HCT116 (cell line): ENCODE data around the gene NFATC1. TPM values are rescaled to one million over a fixed set of nuclear protein-coding genes. Genes with fewer than 3 reads are reported as not detected.

Experiments
- ATAC-seq: fragments of 200-7000 bp; cut with Tn5 transposase; 2 replicates; pipeline ENCODE4 v1.9.1; 2020; ENCODE audit warnings: mild to moderate bottlenecking, moderate library complexity
- BruUV-seq: library from RNA; stranded (reverse); fragments of 400-500 nt; replicated peaks from 2 replicates; lab custom pipeline; 2021; lab: Mats Ljungman, UMichigan
- CTCF ChIA-PET: fragments of 300-600 bp; sonication (Branson Sonifier 250); formaldehyde crosslinking; loops from one replicate; lab custom pipeline; 2021; ENCODE audit warnings: antibody characterized with exemption; lab: Charles Lee
- POLR2A ChIA-PET: fragments of 300-600, 350-600 bp; sonication (Branson Sonifier 250); formaldehyde crosslinking; loops from one replicate; lab custom pipeline; 2021; ENCODE audit warnings: antibody characterized with exemption; lab: Charles Lee
- RAD21 ChIA-PET, 2 experiments: fragments of 300-600 bp; sonication (Branson Sonifier 250); formaldehyde crosslinking; loops; one replicate each; lab custom pipeline; 2023; ENCODE audit warnings: low total read pairs in 2 of 2; ENCODE audit not compliant: uncharacterized antibody in 2 of 2, unreplicated experiment in 2 of 2, low non-redundant PET in 1 of 2; lab: Charles Lee
- DNase-seq: peaks from one replicate; pipeline ENCODE4 v3.0.0-alpha.2; 2010; ENCODE audit warnings: low read depth, low spot score
- H2AFZ ChIP-seq: fragments of 200-600 bp; shearing (Covaris generic), sonication (generic); 2 replicates; pipeline ENCODE4 v1.6.1; 2017; ENCODE audit warnings: low read depth, mixed run types, mixed read lengths, antibody characterized with exemption, low read length; ENCODE audit not compliant: poor library complexity, severe bottlenecking
- H3K27ac ChIP-seq: 2 replicates; pipeline ENCODE4 v1.5.1; 2012; ENCODE audit warnings: low read depth, low read length
- H3K27me3 ChIP-seq: fragments of 200-600 bp; sonication (generic); 2 replicates; pipeline ENCODE4 v1.6.1; 2016; ENCODE audit warnings: mixed run types, low read length, mixed read lengths; ENCODE audit not compliant: insufficient read depth
- H3K36me3 ChIP-seq, 2 experiments: fragments of 200-500 bp in 1 of 2; fragments of 200-600 bp in 1 of 2; sonication (Bioruptor generic) in 1 of 2; sonication (generic) in 1 of 2; 2 replicates each; pipeline versions ENCODE4 v1.5.1 to v1.6.1; 2014 to 2016; ENCODE audit warnings: low read length in 2 of 2, inconsistent platforms in 1 of 2, mixed read lengths in 1 of 2, mixed run types in 1 of 2; ENCODE audit not compliant: insufficient read depth in 2 of 2, control insufficient read depth in 1 of 2
- H3K4me1 ChIP-seq, 2 experiments: fragments of 200-600 bp in 1 of 2; sonication (generic) in 1 of 2; 2 replicates each; pipeline versions ENCODE4 v1.5.1 to v1.6.1; 2012 to 2017; ENCODE audit warnings: low read length in 2 of 2, inconsistent platforms in 1 of 2, mild to moderate bottlenecking in 1 of 2, mixed read lengths in 1 of 2, mixed run types in 1 of 2, moderate library complexity in 1 of 2; ENCODE audit not compliant: insufficient read depth in 2 of 2, control insufficient read depth in 1 of 2
- H3K4me2 ChIP-seq: fragments of 200-600 bp; sonication (generic); 2 replicates; pipeline ENCODE4 v1.6.1; 2017; ENCODE audit warnings: mixed run types, low read length, mixed read lengths
- H3K4me3 ChIP-seq, 2 experiments: fragments of 200-600 bp in 1 of 2; sonication (generic) in 1 of 2; replicated peaks in 1 of 2; 2 replicates each; pipeline ENCODE4 v1.5.1; 2011 to 2016; ENCODE audit warnings: low read length in 2 of 2, control low read depth in 1 of 2, low read depth in 1 of 2, mild to moderate bottlenecking in 1 of 2, mixed read lengths in 1 of 2, mixed run types in 1 of 2
- H3K79me2 ChIP-seq: fragments of 200-600 bp; sonication (generic); 2 replicates; pipeline ENCODE4 v1.6.1; 2017; ENCODE audit warnings: mild to moderate bottlenecking, mixed run types, low read length, moderate library complexity, mixed read lengths; ENCODE audit not compliant: insufficient read depth
- H3K9ac ChIP-seq: fragments of 200-600 bp; sonication (generic); 2 replicates; pipeline ENCODE4 v1.6.1; 2016; ENCODE audit warnings: low read length, mixed read lengths
- H3K9me2 ChIP-seq: fragments of 200-600 bp; sonication (generic), shearing (Covaris generic); 2 replicates; pipeline ENCODE4 v1.6.1; 2017; ENCODE audit warnings: mixed run types, mild to moderate bottlenecking, moderate library complexity; ENCODE audit not compliant: insufficient read depth
- H3K9me3 ChIP-seq, 2 experiments: fragments of 200-500 bp in 1 of 2; fragments of 200-600 bp in 1 of 2; sonication (Bioruptor generic) in 1 of 2; sonication (generic) in 1 of 2; 2 replicates each; pipeline ENCODE4 v1.6.1; 2014 to 2017; ENCODE audit warnings: low read length in 2 of 2, mixed read lengths in 2 of 2, inconsistent platforms in 1 of 2, low read depth in 1 of 2, mild to moderate bottlenecking in 1 of 2, mixed run types in 1 of 2, moderate library complexity in 1 of 2; ENCODE audit not compliant: control insufficient read depth in 1 of 2, insufficient read depth in 1 of 2
- H4K20me1 ChIP-seq: fragments of 200-600 bp; sonication (generic), shearing (Covaris generic); 2 replicates; pipeline ENCODE4 v1.6.1; 2017; ENCODE audit warnings: mixed run types, mild to moderate bottlenecking, moderate library complexity; ENCODE audit not compliant: insufficient read depth
- CBX3 ChIP-seq: IDR thresholded peaks from 2 replicates; pipeline ENCODE4 v1.6.1; 2012; ENCODE audit warnings: low read depth
- CEBPB ChIP-seq: IDR thresholded peaks from 2 replicates; pipeline ENCODE4 v1.6.1; 2012; ENCODE audit warnings: low read depth
- EGR1 ChIP-seq: IDR thresholded peaks from 2 replicates; pipeline ENCODE4 v1.6.1; 2012; ENCODE audit warnings: low read depth
- ELF1 ChIP-seq: IDR thresholded peaks from 2 replicates; pipeline ENCODE4 v1.6.1; 2012; ENCODE audit warnings: low read depth, borderline replicate concordance
- FOSL1 ChIP-seq: IDR thresholded peaks from 2 replicates; pipeline ENCODE4 v1.6.1; 2012; ENCODE audit warnings: low read depth
- JUND ChIP-seq: IDR thresholded peaks from 2 replicates; pipeline ENCODE4 v1.6.1; 2012
- POLR2A ChIP-seq: IDR thresholded peaks from 2 replicates; pipeline ENCODE4 v1.7.0; 2011; ENCODE audit warnings: borderline replicate concordance; ENCODE audit not compliant: insufficient read depth, insufficient read length; ENCODE audit errors: extremely low read depth
- POLR2AphosphoS5 ChIP-seq: IDR thresholded peaks from 2 replicates; pipeline ENCODE4 v1.6.1; 2011; ENCODE audit warnings: mild to moderate bottlenecking, low read depth, low read length, moderate library complexity
- RAD21 ChIP-seq: IDR thresholded peaks from 2 replicates; pipeline ENCODE4 v1.6.1; 2012; ENCODE audit warnings: low read depth, mild to moderate bottlenecking
- SP1 ChIP-seq: IDR thresholded peaks from 2 replicates; pipeline ENCODE4 v1.6.1; 2012; ENCODE audit warnings: low read depth
- SRF ChIP-seq: IDR thresholded peaks from 2 replicates; pipeline ENCODE4 v1.6.1; 2012; ENCODE audit warnings: low read depth
- YY1 ChIP-seq: IDR thresholded peaks from 2 replicates; pipeline ENCODE4 v1.6.1; 2011; ENCODE audit warnings: low read length, low read depth, moderate library complexity, mild to moderate bottlenecking; ENCODE audit not compliant: insufficient replicate concordance; ENCODE audit errors: extremely low read depth
- ZFX ChIP-seq: fragments of 450-650 bp; IDR thresholded peaks from 2 replicates; pipeline ENCODE4 v1.6.1; 2017
- intact Hi-C: fragments of 100-400 bp; cut with micrococcal nuclease; formaldehyde crosslinking; loops from 2 replicates; pipeline ENCODE4 v1.10.0; 2022
- total RNA-seq: library from RNA; stranded (reverse); gene quantifications from one replicate; pipeline ENCODE4 v1.2.1, GENCODE V29; 2021; ENCODE audit not compliant: unreplicated experiment
- TF ChIP-seq, protein P1 (sequence below): IDR thresholded peaks from 2 replicates; pipeline ENCODE4 v1.6.1; 2011; ENCODE audit warnings: mild to moderate bottlenecking, low read length, moderate library complexity; ENCODE audit not compliant: insufficient replicate concordance; ENCODE audit errors: extremely low read depth
- TF ChIP-seq, protein P2 (sequence below), 3 experiments: fragments of 200-600 bp in 1 of 3; sonication (generic) in 1 of 3; IDR thresholded peaks in 2 of 3; conservative IDR thresholded peaks in 1 of 3; 2 replicates each; pipeline ENCODE4 v1.5.1; 2012 to 2017; ENCODE audit warnings: low read depth in 2 of 3, low read length in 2 of 3, antibody characterized with exemption in 1 of 3, borderline replicate concordance in 1 of 3, control low read depth in 1 of 3, mild to moderate bottlenecking in 1 of 3, mixed read lengths in 1 of 3, mixed run types in 1 of 3, moderate library complexity in 1 of 3; ENCODE audit not compliant: insufficient read depth in 1 of 3
- TF ChIP-seq, protein P3 (sequence below): IDR thresholded peaks from 2 replicates; pipeline ENCODE4 v1.6.1; 2012; ENCODE audit warnings: low read depth

The NFATC1 gene
- total RNA-seq, 1 experiment from 2014 or later: 20.8 TPM

DNA sequence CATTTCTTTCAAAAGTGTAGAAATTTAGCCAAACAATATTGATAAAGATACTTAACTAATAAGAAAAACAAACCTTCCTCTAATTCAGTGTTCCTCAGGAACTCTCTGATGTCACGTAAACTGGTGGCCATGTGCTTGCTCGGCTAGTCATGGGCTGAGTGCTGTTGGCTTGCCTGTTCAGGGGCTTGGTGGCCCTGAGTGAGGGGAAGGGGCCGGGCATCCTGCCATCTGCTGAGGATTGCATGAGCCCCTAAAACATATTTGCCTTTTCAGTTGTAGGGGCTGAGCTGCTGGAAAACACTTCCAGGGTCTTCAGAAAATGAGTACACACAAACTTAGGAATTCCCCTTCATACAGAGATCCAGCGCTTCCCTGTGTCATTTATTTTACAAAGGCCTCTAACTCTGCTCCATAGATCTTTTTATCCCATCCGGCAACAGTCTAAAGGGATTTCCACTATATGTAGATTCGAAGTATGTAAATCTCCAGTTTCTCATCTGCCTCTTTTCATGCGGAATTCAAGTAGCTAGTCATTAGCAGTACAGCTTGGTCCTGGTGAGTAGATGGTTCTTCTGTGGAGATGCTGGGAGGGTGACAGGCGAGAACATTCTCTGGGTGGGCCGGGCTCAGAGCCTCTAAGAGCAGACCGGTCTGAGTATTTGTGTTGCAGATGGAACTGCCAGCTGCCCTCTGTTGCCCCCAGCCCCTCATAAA is 20.1 kb upstream of the NFATC1 start:
- no peak for ATAC-seq
- H4K20me1 ChIP-seq: no peaks in the 10 kb centered on the region
- intact Hi-C loops: loop anchor here (5.0 kb wide), 1 partner anchor 592 kb away; no protein-coding TSS in a partner anchor
- DNase-seq: no peak
- H3K9ac ChIP-seq: no peak overlapping the region
- peaks cover 0 to 5% of the 10 kb centered on the region in 2 experiments; a peak in 1 of 4 replicates for H3K4me1 ChIP-seq
- RAD21 ChIA-PET: no interaction called here
- H3K27me3 ChIP-seq: no peaks in the 10 kb centered on the region
- no peaks in the 10 kb centered on the region for H3K79me2 ChIP-seq
- CTCF ChIA-PET: no interaction called here
- H3K36me3 ChIP-seq: no peaks in the 10 kb centered on the region; a peak in 1 of 4 replicates
- no peak overlapping the region for H2AFZ ChIP-seq
- no peak overlapping the region for H3K4me3 ChIP-seq
- no peaks in the 10 kb centered on the region for H3K9me2 ChIP-seq
- no peaks in the 10 kb centered on the region for H3K9me3 ChIP-seq
- no TSS peak for BruUV-seq
- TF ChIP-seq SP1: no peak
- TF ChIP-seq CEBPB: no peak
- no peak for TF ChIP-seq CBX3
- TF ChIP-seq, protein P1, sequence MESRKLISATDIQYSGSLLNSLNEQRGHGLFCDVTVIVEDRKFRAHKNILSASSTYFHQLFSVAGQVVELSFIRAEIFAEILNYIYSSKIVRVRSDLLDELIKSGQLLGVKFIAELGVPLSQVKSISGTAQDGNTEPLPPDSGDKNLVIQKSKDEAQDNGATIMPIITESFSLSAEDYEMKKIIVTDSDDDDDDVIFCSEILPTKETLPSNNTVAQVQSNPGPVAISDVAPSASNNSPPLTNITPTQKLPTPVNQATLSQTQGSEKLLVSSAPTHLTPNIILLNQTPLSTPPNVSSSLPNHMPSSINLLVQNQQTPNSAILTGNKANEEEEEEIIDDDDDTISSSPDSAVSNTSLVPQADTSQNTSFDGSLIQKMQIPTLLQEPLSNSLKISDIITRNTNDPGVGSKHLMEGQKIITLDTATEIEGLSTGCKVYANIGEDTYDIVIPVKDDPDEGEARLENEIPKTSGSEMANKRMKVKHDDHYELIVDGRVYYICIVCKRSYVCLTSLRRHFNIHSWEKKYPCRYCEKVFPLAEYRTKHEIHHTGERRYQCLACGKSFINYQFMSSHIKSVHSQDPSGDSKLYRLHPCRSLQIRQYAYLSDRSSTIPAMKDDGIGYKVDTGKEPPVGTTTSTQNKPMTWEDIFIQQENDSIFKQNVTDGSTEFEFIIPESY: no peak
- TF ChIP-seq ELF1: no peak
- no peak for TF ChIP-seq JUND
- TF ChIP-seq, protein P2, sequence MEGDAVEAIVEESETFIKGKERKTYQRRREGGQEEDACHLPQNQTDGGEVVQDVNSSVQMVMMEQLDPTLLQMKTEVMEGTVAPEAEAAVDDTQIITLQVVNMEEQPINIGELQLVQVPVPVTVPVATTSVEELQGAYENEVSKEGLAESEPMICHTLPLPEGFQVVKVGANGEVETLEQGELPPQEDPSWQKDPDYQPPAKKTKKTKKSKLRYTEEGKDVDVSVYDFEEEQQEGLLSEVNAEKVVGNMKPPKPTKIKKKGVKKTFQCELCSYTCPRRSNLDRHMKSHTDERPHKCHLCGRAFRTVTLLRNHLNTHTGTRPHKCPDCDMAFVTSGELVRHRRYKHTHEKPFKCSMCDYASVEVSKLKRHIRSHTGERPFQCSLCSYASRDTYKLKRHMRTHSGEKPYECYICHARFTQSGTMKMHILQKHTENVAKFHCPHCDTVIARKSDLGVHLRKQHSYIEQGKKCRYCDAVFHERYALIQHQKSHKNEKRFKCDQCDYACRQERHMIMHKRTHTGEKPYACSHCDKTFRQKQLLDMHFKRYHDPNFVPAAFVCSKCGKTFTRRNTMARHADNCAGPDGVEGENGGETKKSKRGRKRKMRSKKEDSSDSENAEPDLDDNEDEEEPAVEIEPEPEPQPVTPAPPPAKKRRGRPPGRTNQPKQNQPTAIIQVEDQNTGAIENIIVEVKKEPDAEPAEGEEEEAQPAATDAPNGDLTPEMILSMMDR (IDR thresholded peaks at IDR 0.05 in 2 of 3, conservative IDR thresholded peaks at IDR 0.05 in 1 of 3; ENCODE audit: borderline replicate concordance in 1 of 3, insufficient read depth in 1 of 3, low read depth in 2 of 3, low read length in 2 of 3): no peak
- no peak for TF ChIP-seq POLR2A
- no peak for TF ChIP-seq RAD21
- no peak for TF ChIP-seq YY1
- TF ChIP-seq, protein P3, sequence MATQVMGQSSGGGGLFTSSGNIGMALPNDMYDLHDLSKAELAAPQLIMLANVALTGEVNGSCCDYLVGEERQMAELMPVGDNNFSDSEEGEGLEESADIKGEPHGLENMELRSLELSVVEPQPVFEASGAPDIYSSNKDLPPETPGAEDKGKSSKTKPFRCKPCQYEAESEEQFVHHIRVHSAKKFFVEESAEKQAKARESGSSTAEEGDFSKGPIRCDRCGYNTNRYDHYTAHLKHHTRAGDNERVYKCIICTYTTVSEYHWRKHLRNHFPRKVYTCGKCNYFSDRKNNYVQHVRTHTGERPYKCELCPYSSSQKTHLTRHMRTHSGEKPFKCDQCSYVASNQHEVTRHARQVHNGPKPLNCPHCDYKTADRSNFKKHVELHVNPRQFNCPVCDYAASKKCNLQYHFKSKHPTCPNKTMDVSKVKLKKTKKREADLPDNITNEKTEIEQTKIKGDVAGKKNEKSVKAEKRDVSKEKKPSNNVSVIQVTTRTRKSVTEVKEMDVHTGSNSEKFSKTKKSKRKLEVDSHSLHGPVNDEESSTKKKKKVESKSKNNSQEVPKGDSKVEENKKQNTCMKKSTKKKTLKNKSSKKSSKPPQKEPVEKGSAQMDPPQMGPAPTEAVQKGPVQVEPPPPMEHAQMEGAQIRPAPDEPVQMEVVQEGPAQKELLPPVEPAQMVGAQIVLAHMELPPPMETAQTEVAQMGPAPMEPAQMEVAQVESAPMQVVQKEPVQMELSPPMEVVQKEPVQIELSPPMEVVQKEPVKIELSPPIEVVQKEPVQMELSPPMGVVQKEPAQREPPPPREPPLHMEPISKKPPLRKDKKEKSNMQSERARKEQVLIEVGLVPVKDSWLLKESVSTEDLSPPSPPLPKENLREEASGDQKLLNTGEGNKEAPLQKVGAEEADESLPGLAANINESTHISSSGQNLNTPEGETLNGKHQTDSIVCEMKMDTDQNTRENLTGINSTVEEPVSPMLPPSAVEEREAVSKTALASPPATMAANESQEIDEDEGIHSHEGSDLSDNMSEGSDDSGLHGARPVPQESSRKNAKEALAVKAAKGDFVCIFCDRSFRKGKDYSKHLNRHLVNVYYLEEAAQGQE: no peak
- TF ChIP-seq EGR1: no peak
- TF ChIP-seq SRF: no peak
- TF ChIP-seq POLR2AphosphoS5: no peak
- no peak for TF ChIP-seq FOSL1
- TF ChIP-seq ZFX: no peak
- POLR2A ChIA-PET: no interaction called here
- no peak overlapping the region for H3K4me2 ChIP-seq
- no peak overlapping the region for H3K27ac ChIP-seq
